Measurements from ENCODE around the gene DYNC1LI2. TPM values are rescaled to one million over a fixed set of nuclear protein-coding genes. Genes with fewer than 3 reads are reported as not detected.

The DYNC1LI2 gene
- total RNA-seq, 1 experiment from 2014 or later: 92.8 TPM

GRCh38 chr16:66752379-66752778, 970 bp upstream of the DYNC1LI2 start:
- H3K36me3 ChIP-seq (ENCODE audit: control insufficient read depth in 1 of 2, insufficient read depth in 2 of 2, low read length in 2 of 2): peaks cover 10 to 15% of the 10 kb centered on the region in 2 experiments; a peak in 3 of 4 replicates
- H3K79me2 ChIP-seq (ENCODE audit: insufficient read depth, low read length): peaks cover 39% of the 10 kb centered on the region
- POLR2A ChIA-PET: no interaction called here
- H3K27me3 ChIP-seq (ENCODE audit: insufficient read depth, low read length): no peaks in the 10 kb centered on the region
- ATAC-seq (no peak), DNase-seq (ENCODE audit: low read depth, low spot score) (no peak)
- RAD21 ChIA-PET (ENCODE audit: low non-redundant PET in 1 of 2, low total read pairs in 2 of 2, uncharacterized antibody in 2 of 2, unreplicated experiment in 2 of 2): no interaction called here
- H3K27ac ChIP-seq (ENCODE audit: low read depth, low read length): no peak overlapping the region
- intact Hi-C loops (cut with micrococcal nuclease): no loop called here
- H3K4me1 ChIP-seq (ENCODE audit: control insufficient read depth in 1 of 2, insufficient read depth in 2 of 2, low read length in 2 of 2): peaks cover 12 to 19% of the 10 kb centered on the region in 2 experiments
- peak overlapping the region in 1 of 2 experiments; percentile 90; a peak in 2 of 4 replicates for H3K4me3 ChIP-seq (replicated peaks in 1 of 2; ENCODE audit: low read depth in 1 of 2, low read length in 2 of 2)
- 0 out of 4 replicates have a peak, but pooled peaks cover 0 to 5% of the 10 kb centered on the region in 2 experiments for H3K9me3 ChIP-seq (ENCODE audit: control insufficient read depth in 1 of 2, insufficient read depth in 1 of 2, low read depth in 1 of 2, low read length in 2 of 2)
- peak overlapping the region; percentile 97 for H2AFZ ChIP-seq (ENCODE audit: low read depth, low read length, poor library complexity, severe bottlenecking)
- BruUV-seq (replicated peaks): no TSS peak
- TF ChIP-seq SRF (IDR thresholded peaks at IDR 0.05; ENCODE audit: low read depth): no peak
- TF ChIP-seq TCF7L2 (IDR thresholded peaks at IDR 0.05; ENCODE audit: borderline replicate concordance, extremely low read depth, insufficient read depth, insufficient read length): no peak
- no peak for TF ChIP-seq EGR1 (IDR thresholded peaks at IDR 0.05; ENCODE audit: low read depth)
- TF ChIP-seq, protein P1, sequence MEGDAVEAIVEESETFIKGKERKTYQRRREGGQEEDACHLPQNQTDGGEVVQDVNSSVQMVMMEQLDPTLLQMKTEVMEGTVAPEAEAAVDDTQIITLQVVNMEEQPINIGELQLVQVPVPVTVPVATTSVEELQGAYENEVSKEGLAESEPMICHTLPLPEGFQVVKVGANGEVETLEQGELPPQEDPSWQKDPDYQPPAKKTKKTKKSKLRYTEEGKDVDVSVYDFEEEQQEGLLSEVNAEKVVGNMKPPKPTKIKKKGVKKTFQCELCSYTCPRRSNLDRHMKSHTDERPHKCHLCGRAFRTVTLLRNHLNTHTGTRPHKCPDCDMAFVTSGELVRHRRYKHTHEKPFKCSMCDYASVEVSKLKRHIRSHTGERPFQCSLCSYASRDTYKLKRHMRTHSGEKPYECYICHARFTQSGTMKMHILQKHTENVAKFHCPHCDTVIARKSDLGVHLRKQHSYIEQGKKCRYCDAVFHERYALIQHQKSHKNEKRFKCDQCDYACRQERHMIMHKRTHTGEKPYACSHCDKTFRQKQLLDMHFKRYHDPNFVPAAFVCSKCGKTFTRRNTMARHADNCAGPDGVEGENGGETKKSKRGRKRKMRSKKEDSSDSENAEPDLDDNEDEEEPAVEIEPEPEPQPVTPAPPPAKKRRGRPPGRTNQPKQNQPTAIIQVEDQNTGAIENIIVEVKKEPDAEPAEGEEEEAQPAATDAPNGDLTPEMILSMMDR (IDR thresholded peaks at IDR 0.05 in 2 of 3, conservative IDR thresholded peaks at IDR 0.05 in 1 of 3; ENCODE audit: borderline replicate concordance in 1 of 3, insufficient read depth in 1 of 3, low read depth in 2 of 3, low read length in 2 of 3): no peak
- TF ChIP-seq FOSL1 (IDR thresholded peaks at IDR 0.05; ENCODE audit: low read depth): no peak
- TF ChIP-seq, protein P2, sequence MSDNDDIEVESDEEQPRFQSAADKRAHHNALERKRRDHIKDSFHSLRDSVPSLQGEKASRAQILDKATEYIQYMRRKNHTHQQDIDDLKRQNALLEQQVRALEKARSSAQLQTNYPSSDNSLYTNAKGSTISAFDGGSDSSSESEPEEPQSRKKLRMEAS (IDR thresholded peaks at IDR 0.05): no peak
- TF ChIP-seq EZH2 (IDR thresholded peaks at IDR 0.05): no peak
- no peak for TF ChIP-seq ZBTB33 (IDR thresholded peaks at IDR 0.05; ENCODE audit: extremely low read depth, insufficient replicate concordance, low read length)
- no peak for TF ChIP-seq ELF1 (IDR thresholded peaks at IDR 0.05; ENCODE audit: borderline replicate concordance, low read depth)
- TF ChIP-seq CBX3 (IDR thresholded peaks at IDR 0.05; ENCODE audit: low read depth): no peak
- no peak for TF ChIP-seq POLR2A (IDR thresholded peaks at IDR 0.05; ENCODE audit: borderline replicate concordance, extremely low read depth, insufficient read depth, insufficient read length)
- TF ChIP-seq, protein P3, sequence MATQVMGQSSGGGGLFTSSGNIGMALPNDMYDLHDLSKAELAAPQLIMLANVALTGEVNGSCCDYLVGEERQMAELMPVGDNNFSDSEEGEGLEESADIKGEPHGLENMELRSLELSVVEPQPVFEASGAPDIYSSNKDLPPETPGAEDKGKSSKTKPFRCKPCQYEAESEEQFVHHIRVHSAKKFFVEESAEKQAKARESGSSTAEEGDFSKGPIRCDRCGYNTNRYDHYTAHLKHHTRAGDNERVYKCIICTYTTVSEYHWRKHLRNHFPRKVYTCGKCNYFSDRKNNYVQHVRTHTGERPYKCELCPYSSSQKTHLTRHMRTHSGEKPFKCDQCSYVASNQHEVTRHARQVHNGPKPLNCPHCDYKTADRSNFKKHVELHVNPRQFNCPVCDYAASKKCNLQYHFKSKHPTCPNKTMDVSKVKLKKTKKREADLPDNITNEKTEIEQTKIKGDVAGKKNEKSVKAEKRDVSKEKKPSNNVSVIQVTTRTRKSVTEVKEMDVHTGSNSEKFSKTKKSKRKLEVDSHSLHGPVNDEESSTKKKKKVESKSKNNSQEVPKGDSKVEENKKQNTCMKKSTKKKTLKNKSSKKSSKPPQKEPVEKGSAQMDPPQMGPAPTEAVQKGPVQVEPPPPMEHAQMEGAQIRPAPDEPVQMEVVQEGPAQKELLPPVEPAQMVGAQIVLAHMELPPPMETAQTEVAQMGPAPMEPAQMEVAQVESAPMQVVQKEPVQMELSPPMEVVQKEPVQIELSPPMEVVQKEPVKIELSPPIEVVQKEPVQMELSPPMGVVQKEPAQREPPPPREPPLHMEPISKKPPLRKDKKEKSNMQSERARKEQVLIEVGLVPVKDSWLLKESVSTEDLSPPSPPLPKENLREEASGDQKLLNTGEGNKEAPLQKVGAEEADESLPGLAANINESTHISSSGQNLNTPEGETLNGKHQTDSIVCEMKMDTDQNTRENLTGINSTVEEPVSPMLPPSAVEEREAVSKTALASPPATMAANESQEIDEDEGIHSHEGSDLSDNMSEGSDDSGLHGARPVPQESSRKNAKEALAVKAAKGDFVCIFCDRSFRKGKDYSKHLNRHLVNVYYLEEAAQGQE (IDR thresholded peaks at IDR 0.05; ENCODE audit: low read depth): no peak
- TF ChIP-seq ZFX (IDR thresholded peaks at IDR 0.05): no peak
- no peak for TF ChIP-seq SP1 (IDR thresholded peaks at IDR 0.05; ENCODE audit: low read depth)
- no peak for TF ChIP-seq RAD21 (IDR thresholded peaks at IDR 0.05; ENCODE audit: low read depth)
- TF ChIP-seq, protein P4, sequence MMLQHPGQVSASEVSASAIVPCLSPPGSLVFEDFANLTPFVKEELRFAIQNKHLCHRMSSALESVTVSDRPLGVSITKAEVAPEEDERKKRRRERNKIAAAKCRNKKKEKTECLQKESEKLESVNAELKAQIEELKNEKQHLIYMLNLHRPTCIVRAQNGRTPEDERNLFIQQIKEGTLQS (IDR thresholded peaks at IDR 0.05): no peak
- no peak for TF ChIP-seq POLR2AphosphoS5 (IDR thresholded peaks at IDR 0.05; ENCODE audit: low read depth, low read length)
- no peak for TF ChIP-seq ZNF274 (IDR thresholded peaks at IDR 0.05; ENCODE audit: low read depth, low read length)
- no peaks in the 10 kb centered on the region for H4K20me1 ChIP-seq (ENCODE audit: insufficient read depth)
- CTCF ChIA-PET: interaction anchor here (0.8 to 2.8 kb wide), 6 partner anchors 11 to 100 kb away, joined by 3 to 22 read pairs (median 4); no protein-coding TSS in a partner anchor
- H3K9ac ChIP-seq (ENCODE audit: low read length): peak overlapping the region; percentile 88
- H3K9me2 ChIP-seq (ENCODE audit: insufficient read depth): no peaks in the 10 kb centered on the region
- H3K4me2 ChIP-seq (ENCODE audit: low read length): peak overlapping the region; percentile 90

Measured in HCT116 (cell line).